Neural progenitor cell (in vitro differentiated cells): ENCODE data around the gene TBX6. TPM values are rescaled to one million over a fixed set of nuclear protein-coding genes. Genes with fewer than 3 reads are reported as not detected.
A peak's percentile ranks its signal among the peaks of the same experiment; 100 is the strongest.
"Not testable (repeated sequence)": the region's sequence is repeated elsewhere in the genome, so short reads cannot be mapped to it uniquely, and the experiment has no call there.

Source experiments
- DNase-seq: peaks from one replicate; pipeline ENCODE4 v3.0.0-alpha.2; 2016; ENCODE audit warnings: low spot score
- H2AFZ ChIP-seq: fragments of 200-600 bp; sonication (generic); replicated peaks from 2 replicates; pipeline ENCODE4 v1.6.1; 2016; ENCODE audit warnings: antibody characterized with exemption
- H3F3A ChIP-seq: fragments of 200-600 bp; sonication (generic); 2 replicates; pipeline ENCODE4 v1.6.1; 2016; ENCODE audit warnings: antibody characterized with exemption, low read depth
- H3K27ac ChIP-seq: fragments of 200-600 bp; sonication (generic); 2 replicates; pipeline ENCODE4 v1.5.1; 2016; ENCODE audit warnings: mild to moderate bottlenecking
- H3K27me3 ChIP-seq: fragments of 200-600 bp; sonication (generic); 2 replicates; pipeline ENCODE4 v1.6.1; 2016; ENCODE audit warnings: mild to moderate bottlenecking, moderate library complexity
- H3K36me3 ChIP-seq: fragments of 200-600 bp; sonication (generic); 2 replicates; pipeline ENCODE4 v1.5.1; 2016
- H3K4me1 ChIP-seq: fragments of 200-600 bp; sonication (generic); 2 replicates; pipeline ENCODE4 v1.6.1; 2016; ENCODE audit warnings: mixed run types
- H3K4me2 ChIP-seq: fragments of 200-600 bp; sonication (generic); 2 replicates; pipeline ENCODE4 v1.6.1; 2016
- H3K4me3 ChIP-seq: fragments of 200-600 bp; sonication (generic); 2 replicates; pipeline ENCODE4 v1.5.1; 2016
- H3K79me2 ChIP-seq: fragments of 200-600 bp; sonication (generic); 2 replicates; pipeline ENCODE4 v1.6.1; 2016; ENCODE audit warnings: low read depth
- H3K9ac ChIP-seq: fragments of 200-600 bp; sonication (generic); 2 replicates; pipeline ENCODE4 v1.6.1; 2016
- H3K9me3 ChIP-seq: fragments of 200-600 bp; sonication (generic); 2 replicates; pipeline ENCODE4 v1.5.1; 2016; ENCODE audit warnings: low read depth
- H4K20me1 ChIP-seq: fragments of 200-600 bp; sonication (generic); 2 replicates; pipeline ENCODE4 v1.6.1; 2016; ENCODE audit warnings: low read depth
- H3K27ac Mint-ChIP-seq: 3 replicates; pipeline ENCODE4 v1.8.0; 2021; ENCODE audit warnings: mixed read lengths
- H3K27me3 Mint-ChIP-seq: 2 replicates; pipeline ENCODE4 v1.8.0; 2022; ENCODE audit warnings: low read depth, mild to moderate bottlenecking, inconsistent platforms, moderate library complexity, mixed read lengths; ENCODE audit not compliant: insufficient read depth
- H3K36me3 Mint-ChIP-seq: 3 replicates; pipeline ENCODE4 v1.8.0; 2021; ENCODE audit warnings: mixed read lengths
- H3K4me1 Mint-ChIP-seq: 3 replicates; pipeline ENCODE4 v1.8.0; 2021; ENCODE audit warnings: mixed read lengths
- H3K4me3 Mint-ChIP-seq: 3 replicates; pipeline ENCODE4 v1.8.0; 2021; ENCODE audit warnings: mild to moderate bottlenecking, moderate library complexity, mixed read lengths
- H3K9me3 Mint-ChIP-seq: 3 replicates; pipeline ENCODE4 v1.8.0; 2020; ENCODE audit warnings: mixed read lengths
- CTCF ChIP-seq: fragments of 200-600 bp; sonication (generic); IDR thresholded peaks from 2 replicates; pipeline ENCODE4 v1.5.1; 2017; ENCODE audit warnings: antibody characterized with exemption, mild to moderate bottlenecking
- EZH2 ChIP-seq: fragments of 200-600 bp; sonication (generic); IDR thresholded peaks from 2 replicates; pipeline ENCODE4 v1.6.1; 2017; ENCODE audit warnings: antibody characterized with exemption, mild to moderate bottlenecking, moderate library complexity
- EZH2phosphoT487 ChIP-seq: fragments of 200-600 bp; sonication (generic); IDR thresholded peaks from 2 replicates; pipeline ENCODE4 v1.6.1; 2017; ENCODE audit warnings: antibody characterized with exemption
- total RNA-seq: library from RNA; depleted of rRNA; stranded (reverse); fragments of >200 nt; gene quantifications from 2 replicates; pipeline ENCODE4 v1.2.3, GENCODE V29; 2015; ENCODE audit warnings: low replicate concordance

Gene TBX6
- total RNA-seq, 1 donor from 2014 or later = 0.39 TPM

- no peak for DNase-seq
- H3K9ac ChIP-seq = no peak overlapping the region
- no peaks in the 10 kb centered on the region for H3K9me3 Mint-ChIP-seq
- no peak overlapping the region for H3K4me2 ChIP-seq
- H3K36me3 Mint-ChIP-seq = no peaks in the 10 kb centered on the region
- no peaks in the 10 kb centered on the region for H3K79me2 ChIP-seq
- H3K27ac Mint-ChIP-seq = no peak overlapping the region
- no peak overlapping the region for H2AFZ ChIP-seq
- no peaks in the 10 kb centered on the region for H3K9me3 ChIP-seq
- H3K36me3 ChIP-seq = no peaks in the 10 kb centered on the region
- peaks cover 7% of the 10 kb centered on the region for H3K27me3 ChIP-seq
- H3K27ac ChIP-seq = no peak overlapping the region
- H3K4me1 ChIP-seq = peaks cover 12% of the 10 kb centered on the region
- peaks cover 19% of the 10 kb centered on the region for H3K27me3 Mint-ChIP-seq
- no peaks in the 10 kb centered on the region for H4K20me1 ChIP-seq
- H3K4me1 Mint-ChIP-seq = peaks cover 24% of the 10 kb centered on the region
- peaks cover 34% of the 10 kb centered on the region for H3F3A ChIP-seq
- TF ChIP-seq EZH2 (no peak), CTCF (no peak), EZH2phosphoT487 (no peak)
- no peak overlapping the region for H3K4me3 Mint-ChIP-seq
- H3K4me3 ChIP-seq = no peak overlapping the region
Observed at GRCh38 chr16:30046588-30046987, 45.1 kb downstream of the TBX6 start.

GRCh38 chr16:30046178-30046577, 45.5 kb downstream of the TBX6 start:
- peaks cover 31% of the 10 kb centered on the region for H3F3A ChIP-seq
- H3K79me2 ChIP-seq = no peaks in the 10 kb centered on the region
- no peaks in the 10 kb centered on the region for H3K36me3 ChIP-seq
- H3K4me1 ChIP-seq = peaks cover 12% of the 10 kb centered on the region
- Mint-ChIP-seq H3K27ac (no peak overlapping the region), H3K4me1 (peaks cover 22% of the 10 kb centered on the region), H3K36me3 (no peaks in the 10 kb centered on the region), H3K4me3 (no peak overlapping the region), H3K9me3 (no peaks in the 10 kb centered on the region), H3K27me3 (peaks cover 19% of the 10 kb centered on the region)
- no peak overlapping the region for H2AFZ ChIP-seq
- H3K9ac ChIP-seq = no peak overlapping the region
- no peak overlapping the region for H3K27ac ChIP-seq
- DNase-seq = no peak
- H4K20me1 ChIP-seq = no peaks in the 10 kb centered on the region
- H3K4me2 ChIP-seq = no peak overlapping the region
- TF ChIP-seq EZH2phosphoT487 = no peak
- no peak for TF ChIP-seq EZH2
- TF ChIP-seq CTCF = no peak
- peaks cover 7% of the 10 kb centered on the region for H3K27me3 ChIP-seq
- no peak overlapping the region for H3K4me3 ChIP-seq
- H3K9me3 ChIP-seq = no peaks in the 10 kb centered on the region

- no peak overlapping the region for H3K27ac Mint-ChIP-seq
- H2AFZ ChIP-seq = no peak overlapping the region
- H3K4me3 ChIP-seq = no peak overlapping the region
- peak; percentile 48 for TF ChIP-seq CTCF
- TF ChIP-seq EZH2 = no peak
- no peak for TF ChIP-seq EZH2phosphoT487
- no peaks in the 10 kb centered on the region for H3K36me3 ChIP-seq
- no peak for DNase-seq
- H3K4me1 ChIP-seq = no peaks in the 10 kb centered on the region
- H3K9ac ChIP-seq = no peak overlapping the region
- H3K79me2 ChIP-seq = no peaks in the 10 kb centered on the region
- H3K27me3 ChIP-seq = peaks cover 23% of the 10 kb centered on the region
- no peaks in the 10 kb centered on the region for H3K9me3 ChIP-seq
- H3K4me2 ChIP-seq = no peak overlapping the region
- H3K36me3 Mint-ChIP-seq = no peaks in the 10 kb centered on the region
- no peaks in the 10 kb centered on the region for H3F3A ChIP-seq
- H3K4me3 Mint-ChIP-seq = no peak overlapping the region
- H4K20me1 ChIP-seq = no peaks in the 10 kb centered on the region
- no peaks in the 10 kb centered on the region for H3K4me1 Mint-ChIP-seq
- H3K9me3 Mint-ChIP-seq = no peaks in the 10 kb centered on the region
- H3K27me3 Mint-ChIP-seq = peaks cover 10% of the 10 kb centered on the region
- H3K27ac ChIP-seq = no peak overlapping the region
Observed at GRCh38 chr16:30041841-30042240, 49.9 kb downstream of the TBX6 start.

GRCh38 chr16:30040690-30041089, 51.0 kb downstream of the TBX6 start:
- H3K4me1 ChIP-seq, H3K36me3 Mint-ChIP-seq, H3K27ac ChIP-seq, H3K27me3 Mint-ChIP-seq, H3K9me3 Mint-ChIP-seq, H3K36me3 ChIP-seq, H3F3A ChIP-seq, DNase-seq, H3K4me1 Mint-ChIP-seq, H4K20me1 ChIP-seq, H3K27ac Mint-ChIP-seq, H3K4me3 Mint-ChIP-seq, H3K9ac ChIP-seq, H3K9me3 ChIP-seq, H2AFZ ChIP-seq, H3K4me3 ChIP-seq, H3K4me2 ChIP-seq, H3K79me2 ChIP-seq: not testable (repeated sequence)
- H3K27me3 ChIP-seq = peaks cover 34% of the 10 kb centered on the region
